ENCODE data around the gene ZNF496.
"Not testable (repeated sequence)": the region's sequence is repeated elsewhere in the genome, so short reads cannot be mapped to it uniquely, and the experiment has no call there.

- not testable (repeated sequence) for TF ChIP-seq ELF4 (IDR thresholded peaks at IDR 0.05); ZNF384 (IDR thresholded peaks at IDR 0.05); FOXK2 (IDR thresholded peaks at IDR 0.05); BHLHE40 (IDR thresholded peaks at IDR 0.05; ENCODE audit: borderline replicate concordance); SP1 (IDR thresholded peaks at IDR 0.05); CTBP1 (IDR thresholded peaks at IDR 0.05; ENCODE audit: borderline replicate concordance); ARNT (IDR thresholded peaks at IDR 0.05); L3MBTL2 (conservative IDR thresholded peaks at IDR 0.05); SUZ12 (IDR thresholded peaks at IDR 0.05); LEF1 (IDR thresholded peaks at IDR 0.05; ENCODE audit: borderline replicate concordance); FOXM1 (IDR thresholded peaks at IDR 0.05; ENCODE audit: borderline replicate concordance); FOXA1 (IDR thresholded peaks at IDR 0.05); TARDBP (IDR thresholded peaks at IDR 0.05)
- TF ChIP-seq, protein P1, sequence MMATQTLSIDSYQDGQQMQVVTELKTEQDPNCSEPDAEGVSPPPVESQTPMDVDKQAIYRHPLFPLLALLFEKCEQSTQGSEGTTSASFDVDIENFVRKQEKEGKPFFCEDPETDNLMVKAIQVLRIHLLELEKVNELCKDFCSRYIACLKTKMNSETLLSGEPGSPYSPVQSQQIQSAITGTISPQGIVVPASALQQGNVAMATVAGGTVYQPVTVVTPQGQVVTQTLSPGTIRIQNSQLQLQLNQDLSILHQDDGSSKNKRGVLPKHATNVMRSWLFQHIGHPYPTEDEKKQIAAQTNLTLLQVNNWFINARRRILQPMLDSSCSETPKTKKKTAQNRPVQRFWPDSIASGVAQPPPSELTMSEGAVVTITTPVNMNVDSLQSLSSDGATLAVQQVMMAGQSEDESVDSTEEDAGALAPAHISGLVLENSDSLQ (IDR thresholded peaks at IDR 0.05): not testable (repeated sequence)
These were observed 43.1 kb upstream of the ZNF496 start for GRCh38 chr1:247374651-247375334.
